ENCODE measurements around the gene PAQR4.

PAQR4 gene

DNA sequence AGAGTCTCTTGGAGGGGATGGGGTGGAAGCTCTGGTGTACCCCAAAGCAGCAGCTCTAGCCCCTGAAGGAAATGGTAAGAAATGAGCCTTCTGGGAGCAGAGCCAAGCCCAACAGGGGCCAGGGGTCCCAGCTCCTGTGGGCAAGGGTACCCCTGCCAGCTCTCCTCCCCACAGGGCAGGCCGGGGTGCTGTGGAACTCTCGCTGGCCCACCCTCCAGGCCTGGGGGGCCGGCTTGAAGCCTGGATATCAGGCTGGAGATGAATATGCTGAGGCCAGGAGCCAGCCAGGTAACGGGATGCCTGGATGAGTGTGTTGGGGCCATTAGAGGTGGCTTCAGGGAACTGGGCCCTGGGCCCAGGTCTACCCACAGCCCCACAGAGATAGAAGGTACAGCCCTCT is 31.4 kb downstream of the PAQR4 start:
- FAIRE-seq = no peak

DNA sequence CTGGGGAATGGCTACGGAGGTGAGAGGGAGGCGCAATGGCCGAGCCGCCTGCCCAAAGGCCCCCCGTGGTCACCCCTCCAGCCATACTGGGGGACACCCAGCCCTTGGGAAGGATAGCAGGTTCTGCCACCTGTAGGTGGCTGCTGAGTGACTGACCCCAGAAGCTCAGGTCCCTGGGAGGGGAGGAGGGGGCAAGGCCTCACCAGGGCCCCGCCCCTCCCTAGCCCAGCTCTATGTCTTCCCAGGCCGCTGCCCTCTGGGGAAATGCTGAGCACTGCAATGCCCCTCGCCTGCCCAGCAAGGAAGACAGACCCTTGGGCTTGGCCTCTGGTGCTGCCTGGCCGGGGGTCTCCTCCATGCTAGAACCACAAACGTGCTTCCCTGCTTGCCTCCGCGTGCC is 32.2 kb downstream of the PAQR4 start:
- DNase-seq (ENCODE audit: extremely low spot score, insufficient read length, low read depth) (no peak), FAIRE-seq (no peak)

More for the DNA sequence above, 31.4 kb downstream of the PAQR4 start:
- DNase-seq (ENCODE audit: extremely low spot score, insufficient read length, low read depth) = no peak

DNA sequence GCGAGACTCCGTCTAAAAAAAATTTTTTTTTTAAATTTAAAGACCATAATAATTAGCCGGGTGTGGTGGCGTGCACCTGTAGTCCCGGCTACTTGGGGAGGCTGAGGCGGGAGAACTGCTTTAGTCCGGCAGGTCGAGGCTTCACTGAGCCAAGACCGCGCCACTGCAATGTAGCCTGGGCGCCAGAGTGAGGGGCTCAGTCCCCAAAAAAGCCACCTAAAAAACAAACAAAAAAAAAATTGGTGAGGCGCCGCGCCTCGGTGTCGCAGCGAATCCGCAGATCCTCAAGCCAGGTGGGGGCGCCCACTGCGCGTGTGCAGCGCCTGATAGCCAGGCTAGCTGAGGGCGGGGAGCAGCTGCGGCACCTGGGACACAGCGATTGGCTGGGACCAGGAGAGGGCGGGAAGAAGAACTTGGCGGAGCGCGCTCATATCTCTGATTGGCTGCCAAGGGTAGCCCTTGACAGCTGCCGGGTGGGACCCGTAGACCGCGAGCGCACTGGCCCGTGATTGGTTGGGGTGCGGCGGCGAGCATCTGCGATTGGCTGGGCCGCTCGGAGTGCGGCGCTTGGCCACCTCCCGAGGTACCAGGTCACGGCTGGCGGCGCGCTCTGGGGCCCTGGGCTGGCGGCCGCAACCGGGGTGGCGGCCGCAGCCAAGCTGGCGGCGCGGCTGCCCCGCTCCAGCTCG is 34.6 kb downstream of the PAQR4 start:
- peak; percentile 99 for FAIRE-seq
- DNase-seq (ENCODE audit: extremely low spot score, insufficient read length, low read depth) = peak; percentile 99

DNA sequence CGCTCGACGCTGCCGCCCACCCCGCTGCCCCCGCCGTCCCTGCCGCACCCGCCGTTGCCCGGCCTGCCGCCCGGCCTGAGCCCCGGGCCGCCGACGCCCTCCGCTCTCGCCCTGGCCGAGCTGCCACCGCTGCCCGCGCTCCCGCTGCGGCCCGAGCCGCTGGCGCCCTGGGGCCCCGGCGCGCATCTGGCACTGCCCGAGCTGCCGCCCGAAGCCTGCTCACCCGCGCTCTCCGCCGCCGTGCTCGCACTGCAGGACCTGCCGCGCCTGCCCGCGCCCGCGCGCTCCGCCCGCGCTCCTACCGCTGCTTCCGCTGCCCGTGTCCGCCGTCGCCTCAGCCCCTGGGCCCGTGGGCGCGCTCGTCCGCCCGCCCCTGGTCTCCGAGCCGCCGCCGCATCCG is 35.2 kb downstream of the PAQR4 start:
- no peak for FAIRE-seq
- no peak for DNase-seq (ENCODE audit: extremely low spot score, insufficient read length, low read depth)

DNA sequence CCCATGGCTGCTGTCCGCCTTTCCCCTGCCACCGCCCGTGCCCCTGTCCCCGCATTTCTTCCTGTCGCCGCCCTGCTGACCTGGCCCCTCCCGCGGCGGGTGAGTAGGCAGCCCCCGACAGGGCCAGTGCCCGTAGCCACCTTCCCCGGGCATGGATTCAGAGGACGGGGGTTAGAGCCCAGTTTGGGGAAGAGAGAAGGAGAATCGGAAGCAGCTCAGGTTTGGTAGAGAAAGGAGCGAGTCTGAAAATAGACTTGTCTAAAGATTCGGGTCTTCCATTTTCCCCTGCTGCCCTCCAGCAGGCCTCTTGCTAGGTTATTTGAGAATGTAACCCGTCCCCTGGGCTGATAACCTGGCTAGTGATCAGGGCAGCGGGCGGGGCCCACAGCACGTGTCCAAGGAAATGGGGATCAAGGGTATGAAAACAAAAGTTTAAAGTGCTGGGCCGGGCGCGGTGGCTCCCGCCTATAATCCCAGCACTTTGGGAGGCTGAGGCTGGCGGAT is 35.7 kb downstream of the PAQR4 start:
- FAIRE-seq = no peak

DNA sequence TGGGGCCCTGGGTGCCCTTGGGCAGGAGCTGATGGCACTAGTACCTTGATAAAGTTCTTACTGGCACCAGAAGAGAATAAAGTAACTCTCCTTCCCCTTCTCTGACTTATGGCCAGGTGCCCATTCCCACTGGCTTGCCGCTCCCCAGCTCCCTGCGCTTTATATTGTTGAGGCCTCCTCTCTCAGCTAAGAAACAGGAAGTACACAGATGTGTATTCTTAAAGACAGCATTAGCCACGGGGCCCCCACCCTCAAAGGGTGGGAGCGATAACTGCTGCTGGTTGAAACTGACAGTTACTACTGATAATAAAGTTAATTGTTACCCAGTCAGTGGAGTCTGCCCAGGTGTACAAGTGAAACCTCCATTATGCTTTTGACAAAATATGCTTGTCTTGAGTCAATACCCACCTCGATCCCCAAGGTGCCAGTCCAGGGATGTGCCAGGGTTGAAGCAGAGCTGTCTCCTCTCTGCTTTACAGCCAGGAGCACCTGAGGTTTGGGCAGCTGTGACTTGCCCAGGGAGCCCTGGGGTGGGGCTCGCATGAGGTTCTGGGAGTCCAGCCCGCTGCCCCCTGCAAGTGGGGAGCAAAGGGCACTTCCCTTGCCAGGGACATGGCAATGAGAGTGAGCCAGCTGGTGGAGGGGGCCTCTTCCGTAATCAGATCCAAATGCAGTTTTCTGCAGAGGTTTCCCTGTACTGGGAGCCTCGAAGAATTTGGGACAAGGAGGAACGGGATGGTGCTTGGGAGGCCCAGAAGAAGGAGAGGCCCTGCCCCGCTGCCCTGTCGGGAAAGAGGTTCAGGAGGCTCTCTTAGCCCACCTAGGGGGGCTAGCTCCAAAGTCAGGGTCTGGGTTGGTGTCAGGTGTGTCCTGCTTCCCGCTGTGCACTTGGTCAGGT is 38.2 kb downstream of the PAQR4 start:
- peak; percentile 67 for FAIRE-seq
- no peak for DNase-seq (ENCODE audit: extremely low spot score, insufficient read length, low read depth)

More for the DNA sequence above, 35.7 kb downstream of the PAQR4 start:
- DNase-seq (ENCODE audit: extremely low spot score, insufficient read length, low read depth) = no peak

DNA sequence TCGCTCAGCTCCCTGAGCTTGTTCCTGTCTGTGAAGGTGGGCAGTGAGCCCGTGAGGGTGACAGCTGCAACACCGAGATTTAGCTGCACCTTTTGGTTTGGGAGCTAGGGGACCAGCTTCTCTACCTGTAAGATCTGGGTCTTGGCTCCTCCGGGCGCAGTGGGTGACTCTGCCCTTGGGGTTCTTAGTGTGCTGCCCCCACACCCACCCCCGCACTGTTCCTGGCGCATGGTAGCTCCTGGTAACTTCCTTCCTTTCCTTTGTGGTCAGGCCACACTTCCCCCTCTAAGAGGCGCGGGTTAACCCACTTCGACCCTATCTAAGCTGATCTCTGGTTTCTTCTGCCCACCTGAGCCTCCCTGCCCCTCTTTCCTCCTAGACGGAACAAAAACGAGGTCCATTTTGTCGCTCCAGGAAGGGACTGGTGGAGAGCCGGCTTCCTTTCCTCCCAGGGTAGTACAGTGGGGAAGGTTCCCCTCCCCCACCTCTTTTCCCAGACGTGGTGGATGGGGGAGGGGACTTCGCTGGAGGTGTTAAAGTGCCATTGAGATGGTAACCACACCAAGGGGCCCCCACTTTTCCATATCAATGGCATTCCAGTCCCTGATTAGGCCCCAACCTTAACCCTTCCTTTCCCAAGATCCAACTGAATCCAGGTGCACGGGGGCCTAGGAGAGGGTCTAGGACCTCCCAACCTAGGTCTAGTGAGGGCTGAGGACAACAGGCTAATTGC is 39.0 kb downstream of the PAQR4 start:
- DNase-seq (ENCODE audit: extremely low spot score, insufficient read length, low read depth) (no peak), FAIRE-seq (no peak)

DNA sequence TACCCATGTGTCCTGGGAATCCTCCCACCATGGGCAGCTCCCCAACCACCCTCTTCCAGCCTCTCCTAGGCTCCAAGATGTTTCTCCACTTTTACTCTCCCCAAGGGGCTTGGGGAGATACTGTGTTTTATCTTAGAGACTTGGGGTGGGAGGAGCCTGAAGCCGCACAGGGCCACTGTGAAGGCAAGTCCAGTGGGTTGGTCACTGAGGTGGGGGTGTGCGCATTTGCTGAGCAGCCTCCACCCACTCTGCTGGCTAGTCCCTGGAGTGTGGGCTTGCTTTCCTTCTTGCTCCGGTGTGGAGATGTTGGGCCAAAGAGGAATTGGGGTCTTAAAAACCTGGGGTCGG is 39.5 kb downstream of the PAQR4 start:
- DNase-seq (ENCODE audit: extremely low spot score, insufficient read length, low read depth) (no peak), FAIRE-seq (no peak)

DNA sequence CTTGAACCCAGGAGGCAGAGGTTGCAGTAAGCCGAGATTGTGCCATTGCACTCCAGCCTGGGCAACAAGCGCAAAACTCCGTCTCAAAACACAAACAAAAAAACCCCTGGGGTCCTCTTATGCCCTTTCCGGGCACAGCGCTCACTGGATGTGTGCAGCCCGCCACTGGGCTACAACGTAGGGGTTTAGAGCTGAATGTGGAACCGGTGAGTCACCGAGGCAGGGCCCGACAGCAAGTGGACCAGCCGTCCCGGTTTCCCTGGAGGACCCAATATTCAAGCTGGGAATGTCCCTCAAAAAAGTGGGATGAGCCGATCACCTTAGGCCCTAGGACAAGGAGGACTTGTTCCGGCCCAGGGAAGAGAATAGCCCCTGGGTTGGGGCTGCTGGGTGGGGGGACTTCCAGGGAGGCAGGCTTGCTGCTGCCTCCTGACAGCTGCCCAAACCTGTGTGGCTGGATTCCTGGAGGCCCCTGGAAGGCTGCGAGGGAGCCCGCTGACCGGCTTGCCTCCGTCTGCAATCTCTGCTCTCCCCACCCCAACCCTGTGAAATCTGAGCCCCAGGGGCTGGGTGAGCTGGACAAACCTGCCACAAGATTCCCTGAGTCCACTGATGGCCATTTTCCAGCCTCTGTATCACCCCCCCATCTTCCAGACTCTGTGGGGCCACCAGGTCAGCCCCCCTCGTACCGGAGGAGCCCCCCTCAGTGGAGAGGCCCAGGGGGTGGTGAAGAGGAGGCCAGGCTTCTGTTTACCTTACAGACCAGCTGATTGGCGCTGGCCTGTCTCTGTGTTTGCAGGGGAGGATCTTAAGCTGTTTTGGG is 40.6 kb downstream of the PAQR4 start:
- no peak for FAIRE-seq
- no peak for DNase-seq (ENCODE audit: extremely low spot score, insufficient read length, low read depth)

DNA sequence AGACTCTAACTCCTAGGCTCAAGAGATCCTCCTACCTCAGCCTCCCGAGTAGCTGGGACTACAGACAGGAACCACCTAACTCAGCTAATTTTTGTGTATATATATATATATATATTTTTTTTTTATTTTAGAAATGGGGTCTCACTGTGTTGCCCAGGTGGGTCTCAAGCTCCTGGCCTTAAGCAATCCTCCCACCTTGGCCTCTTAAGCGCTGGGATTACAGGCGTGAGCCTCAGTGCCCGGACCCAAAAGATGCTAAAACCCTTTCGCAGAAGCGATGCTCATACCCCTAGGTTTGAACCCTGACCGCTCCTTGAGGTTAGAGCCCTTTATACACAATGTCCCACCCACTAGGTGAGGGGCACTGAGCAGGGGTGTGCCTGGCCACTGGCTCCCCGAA is 41.4 kb downstream of the PAQR4 start:
- FAIRE-seq (no peak), DNase-seq (ENCODE audit: extremely low spot score, insufficient read length, low read depth) (no peak)

DNA sequence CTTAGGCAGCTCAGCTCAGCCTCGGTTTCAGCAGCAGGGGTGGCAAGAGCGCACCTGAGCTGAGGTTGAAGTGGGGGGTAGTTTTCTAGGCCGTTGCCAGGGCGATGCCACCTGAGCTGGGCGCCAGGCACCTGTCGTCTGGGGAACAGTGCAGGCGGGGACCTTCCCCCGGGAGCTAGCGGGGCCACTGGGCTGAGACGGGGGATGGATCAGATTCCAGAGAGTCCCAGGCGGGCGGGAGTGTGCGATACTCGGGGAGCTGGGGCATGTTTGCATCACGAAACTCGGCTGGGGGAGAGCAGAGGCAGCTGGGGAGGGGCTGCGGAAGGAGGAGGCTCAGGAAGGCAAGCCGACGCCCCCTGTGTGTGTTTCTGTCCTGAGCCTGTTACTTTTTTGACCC is 43.1 kb downstream of the PAQR4 start:
- no peak for DNase-seq (ENCODE audit: extremely low spot score, insufficient read length, low read depth)
- FAIRE-seq = no peak

DNA sequence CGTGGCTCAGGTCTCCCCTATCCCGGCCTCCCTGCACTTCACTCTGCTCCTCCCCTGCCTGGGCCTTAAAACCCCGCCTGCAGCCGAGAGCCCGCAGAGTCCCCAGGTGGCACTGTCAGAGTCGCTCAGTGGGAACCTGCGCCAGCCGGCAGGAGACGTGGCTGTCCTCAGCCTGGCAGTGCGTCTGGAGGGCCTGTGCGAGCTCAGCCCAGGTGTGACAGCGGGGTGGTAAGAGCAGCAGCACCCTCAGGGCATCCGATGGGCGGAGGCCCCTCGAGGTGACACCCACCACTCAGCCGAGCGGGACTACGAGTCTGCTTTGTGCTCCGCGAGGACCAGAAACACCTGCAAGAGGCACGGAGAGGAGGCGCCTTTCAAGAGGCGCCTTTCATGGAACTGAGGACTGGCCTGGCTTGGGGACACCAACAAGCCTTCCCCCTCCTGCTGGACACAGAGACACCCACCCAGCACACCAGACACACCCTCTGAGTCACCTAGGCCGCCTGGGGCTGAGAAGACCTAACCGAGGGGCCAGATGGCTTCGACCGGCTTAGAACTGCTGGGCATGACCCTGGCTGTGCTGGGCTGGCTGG is 43.8 kb downstream of the PAQR4 start, which contains the start of gene CLDN9:
Gene CLDN9, plus strand, starts transcription at position 96 of the 593 bp plus-strand sequence. Its CDS starts 440 bp downstream, at position 536.
- no peak for DNase-seq (ENCODE audit: extremely low spot score, insufficient read length, low read depth)

DNA sequence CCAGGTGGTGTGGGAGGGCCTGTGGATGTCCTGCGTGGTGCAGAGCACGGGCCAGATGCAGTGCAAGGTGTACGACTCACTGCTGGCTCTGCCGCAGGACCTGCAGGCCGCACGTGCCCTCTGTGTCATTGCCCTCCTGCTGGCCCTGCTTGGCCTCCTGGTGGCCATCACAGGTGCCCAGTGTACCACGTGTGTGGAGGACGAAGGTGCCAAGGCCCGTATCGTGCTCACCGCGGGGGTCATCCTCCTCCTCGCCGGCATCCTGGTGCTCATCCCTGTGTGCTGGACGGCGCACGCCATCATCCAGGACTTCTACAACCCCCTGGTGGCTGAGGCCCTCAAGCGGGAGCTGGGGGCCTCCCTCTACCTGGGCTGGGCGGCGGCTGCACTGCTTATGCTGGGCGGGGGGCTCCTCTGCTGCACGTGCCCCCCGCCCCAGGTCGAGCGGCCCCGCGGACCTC is 44.4 kb downstream of the PAQR4 start:
- DNase-seq (ENCODE audit: extremely low spot score, insufficient read length, low read depth) = no peak
- FAIRE-seq = no peak

More for the DNA sequence above, 43.8 kb downstream of the PAQR4 start, which contains the start of gene CLDN9:
- FAIRE-seq = no peak

DNA sequence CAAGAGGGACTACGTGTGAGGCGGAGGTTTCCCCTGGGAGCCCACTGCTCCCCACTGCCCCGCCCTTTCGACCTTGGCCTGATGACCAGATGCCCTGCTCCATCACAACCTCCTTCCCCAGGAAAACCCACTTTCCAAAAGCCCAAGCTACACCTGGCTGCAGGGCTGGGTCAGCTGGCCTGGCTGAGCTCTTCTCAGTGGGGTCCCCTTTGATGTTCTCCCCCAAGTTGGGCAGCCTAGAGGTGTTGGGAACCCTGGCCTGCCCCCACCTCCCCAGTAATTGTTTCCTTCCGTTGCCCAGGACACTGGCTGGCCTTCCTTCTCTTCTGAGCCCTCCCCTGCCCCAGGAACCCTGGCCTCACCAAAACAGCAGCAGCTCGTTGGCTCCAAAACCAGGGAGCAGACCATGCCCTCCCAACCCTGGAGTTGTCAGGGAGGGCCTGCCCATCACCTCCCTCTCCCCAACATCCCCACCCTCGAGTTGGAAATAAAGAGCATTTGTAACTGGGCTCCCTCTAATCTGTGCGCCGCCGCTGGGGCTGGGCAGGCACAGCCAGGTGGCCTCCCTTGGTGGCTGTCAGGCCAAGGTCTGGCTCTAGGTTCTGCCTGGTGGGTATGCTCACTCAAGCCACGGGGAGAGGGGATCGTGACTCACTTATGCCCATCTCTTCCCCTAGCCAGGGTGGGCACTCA is 45.0 kb downstream of the PAQR4 start:
- FAIRE-seq (no peak), DNase-seq (ENCODE audit: extremely low spot score, insufficient read length, low read depth) (no peak)

DNA sequence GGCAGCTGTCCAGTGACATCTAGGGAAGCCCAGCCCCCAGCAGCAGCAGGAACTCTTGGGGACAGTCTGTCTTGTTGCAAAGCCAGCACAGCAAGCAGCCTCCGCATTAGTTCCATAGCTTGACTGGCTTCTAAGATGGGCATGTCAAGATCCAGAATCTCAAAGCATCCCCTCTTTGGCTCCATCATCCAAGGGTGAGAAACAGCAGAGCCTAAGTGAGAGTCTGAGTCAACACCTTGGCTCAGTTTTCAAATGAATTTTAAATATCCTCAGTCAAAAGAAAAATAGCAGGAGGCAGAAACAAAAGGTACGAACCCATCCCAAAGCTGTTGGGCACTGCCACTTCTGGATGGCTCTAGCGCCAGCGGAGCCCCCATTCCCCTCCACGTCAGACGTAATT is 45.8 kb downstream of the PAQR4 start:
- no peak for FAIRE-seq
- no peak for DNase-seq (ENCODE audit: extremely low spot score, insufficient read length, low read depth)

DNA sequence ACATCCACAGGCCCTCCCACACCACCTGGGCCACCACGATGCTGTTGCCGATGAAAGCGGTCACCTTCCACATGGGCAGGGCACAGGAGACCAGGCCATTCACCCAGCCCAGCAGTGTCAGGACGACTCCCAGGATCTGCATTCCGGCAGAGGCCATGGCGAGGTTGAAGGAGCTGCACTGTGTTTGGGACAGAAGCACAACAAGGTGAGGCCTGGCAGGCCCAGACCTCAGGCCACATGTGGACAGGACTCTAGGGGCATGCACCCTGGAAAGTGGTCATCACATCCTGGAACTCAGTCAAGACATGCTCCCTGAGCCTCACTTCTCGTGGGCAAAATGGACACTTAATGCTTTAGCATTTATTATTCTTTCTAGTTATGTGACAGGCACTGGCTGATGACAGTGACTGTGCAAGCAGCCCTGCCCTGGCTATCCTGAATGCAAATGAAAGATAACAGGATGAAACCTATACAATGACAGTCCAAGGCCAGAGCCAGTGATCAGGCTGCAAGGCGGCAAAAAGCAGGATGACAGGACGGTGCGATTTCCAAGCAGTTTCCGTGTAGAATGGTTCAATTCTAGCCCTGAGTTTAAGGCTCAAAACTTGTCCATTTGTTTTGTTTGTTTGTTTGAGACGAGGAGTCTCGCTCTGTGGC is 46.8 kb downstream of the PAQR4 start:
- DNase-seq (ENCODE audit: extremely low spot score, insufficient read length, low read depth) = no peak
- FAIRE-seq = no peak

DNA sequence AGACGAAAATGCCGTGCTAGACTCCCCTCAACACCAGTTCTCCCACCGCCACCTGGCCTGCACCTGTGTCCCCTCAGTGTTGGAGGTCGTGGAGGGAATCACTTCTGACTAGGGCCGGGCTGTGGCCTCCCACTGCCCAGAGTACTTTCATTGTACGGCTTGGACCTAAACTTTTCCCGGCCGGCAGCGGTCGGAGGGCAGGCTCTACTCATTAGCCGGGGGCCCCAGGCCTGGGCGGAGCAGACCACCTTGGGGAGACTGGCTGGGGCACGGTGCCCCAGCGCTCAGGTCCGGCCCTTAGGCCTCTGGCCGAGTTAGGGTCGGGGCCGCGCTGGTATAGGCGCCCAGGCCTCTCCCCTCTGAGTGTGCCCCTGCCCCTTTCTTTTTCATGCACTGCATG is 48.2 kb downstream of the PAQR4 start:
- DNase-seq (ENCODE audit: extremely low spot score, insufficient read length, low read depth) = no peak
- no peak for FAIRE-seq

All from GM18507 (cell line).